Cardiac fibroblast (primary cell): ENCODE results near the gene PGBD1.
"Not testable (repeated sequence)": the region's sequence is repeated elsewhere in the genome, so short reads cannot be mapped to it uniquely, and the experiment has no call there.

Experiments used
- DNase-seq, 2 donors: peaks; one replicate each; pipeline versions ENCODE4 v3.0.0 to v3.0.0-alpha.2; 2010; ENCODE audit warnings: low read depth in 2 of 2
- H3K4me3 ChIP-seq, 2 donors: replicated peaks in 1 of 2; 1 replicate in 1 of 2; 2 replicates in 1 of 2; pipeline ENCODE4 v1.5.1; 2011; ENCODE audit warnings: low read depth in 2 of 2, low read length in 2 of 2, mild to moderate bottlenecking in 2 of 2, moderate library complexity in 1 of 2
- TF ChIP-seq, protein P1 (sequence below): IDR thresholded peaks from one replicate; pipeline ENCODE4 v1.5.1; 2011; ENCODE audit warnings: low read depth, mild to moderate bottlenecking, low read length, inconsistent platforms

Gene PGBD1

DNA sequence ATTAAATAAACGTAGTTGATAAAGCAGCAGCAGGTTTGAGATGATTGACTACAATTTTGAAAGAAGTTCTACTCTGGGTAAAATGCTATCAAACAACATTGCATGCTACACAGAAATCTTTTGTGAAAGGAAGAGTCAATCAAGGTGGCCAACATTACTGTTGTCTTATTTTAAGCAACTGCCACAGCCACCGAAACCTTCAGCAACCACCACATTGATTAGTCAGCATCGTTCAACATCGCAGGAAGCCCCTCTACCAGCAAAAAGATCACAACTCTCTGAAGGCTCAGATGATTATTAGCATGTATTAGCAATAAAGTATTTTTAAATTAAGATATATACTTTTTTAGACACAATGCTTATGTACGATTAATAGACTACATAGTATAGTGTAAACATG lies 14.0 kb downstream of the PGBD1 start:
- no peak for DNase-seq
- H3K4me3 ChIP-seq, result no peak overlapping the region
- TF ChIP-seq, protein P1, sequence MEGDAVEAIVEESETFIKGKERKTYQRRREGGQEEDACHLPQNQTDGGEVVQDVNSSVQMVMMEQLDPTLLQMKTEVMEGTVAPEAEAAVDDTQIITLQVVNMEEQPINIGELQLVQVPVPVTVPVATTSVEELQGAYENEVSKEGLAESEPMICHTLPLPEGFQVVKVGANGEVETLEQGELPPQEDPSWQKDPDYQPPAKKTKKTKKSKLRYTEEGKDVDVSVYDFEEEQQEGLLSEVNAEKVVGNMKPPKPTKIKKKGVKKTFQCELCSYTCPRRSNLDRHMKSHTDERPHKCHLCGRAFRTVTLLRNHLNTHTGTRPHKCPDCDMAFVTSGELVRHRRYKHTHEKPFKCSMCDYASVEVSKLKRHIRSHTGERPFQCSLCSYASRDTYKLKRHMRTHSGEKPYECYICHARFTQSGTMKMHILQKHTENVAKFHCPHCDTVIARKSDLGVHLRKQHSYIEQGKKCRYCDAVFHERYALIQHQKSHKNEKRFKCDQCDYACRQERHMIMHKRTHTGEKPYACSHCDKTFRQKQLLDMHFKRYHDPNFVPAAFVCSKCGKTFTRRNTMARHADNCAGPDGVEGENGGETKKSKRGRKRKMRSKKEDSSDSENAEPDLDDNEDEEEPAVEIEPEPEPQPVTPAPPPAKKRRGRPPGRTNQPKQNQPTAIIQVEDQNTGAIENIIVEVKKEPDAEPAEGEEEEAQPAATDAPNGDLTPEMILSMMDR, result no peak

DNA sequence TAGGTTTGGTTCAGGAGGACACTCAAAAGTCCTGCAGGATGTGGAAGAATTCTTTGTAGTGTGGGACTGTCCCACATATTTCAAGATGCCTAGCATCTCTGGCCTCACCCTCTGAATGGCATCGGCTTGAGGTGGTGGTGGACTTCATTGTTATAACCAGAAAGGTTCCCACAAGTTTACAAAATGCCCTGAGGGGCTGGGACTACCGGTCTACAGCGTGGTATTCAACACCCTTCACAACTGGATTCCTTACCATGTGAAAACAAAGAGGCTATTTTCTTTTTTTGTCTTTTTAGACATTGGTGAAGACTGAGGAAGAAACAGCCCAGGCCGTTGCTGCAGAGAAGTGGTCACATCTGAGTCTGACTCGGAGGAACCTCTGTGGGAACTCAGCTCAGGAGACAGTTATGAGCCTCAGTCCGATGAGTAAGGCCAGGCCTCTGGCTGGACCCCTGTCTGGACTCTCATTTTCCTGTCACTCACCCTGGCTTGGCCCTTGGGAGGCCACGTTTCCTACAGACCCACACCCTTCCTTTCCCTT lies 15.2 kb downstream of the PGBD1 start:
- TF ChIP-seq, protein P1, result no peak
- no peak for DNase-seq
- no peak overlapping the region for H3K4me3 ChIP-seq

DNA sequence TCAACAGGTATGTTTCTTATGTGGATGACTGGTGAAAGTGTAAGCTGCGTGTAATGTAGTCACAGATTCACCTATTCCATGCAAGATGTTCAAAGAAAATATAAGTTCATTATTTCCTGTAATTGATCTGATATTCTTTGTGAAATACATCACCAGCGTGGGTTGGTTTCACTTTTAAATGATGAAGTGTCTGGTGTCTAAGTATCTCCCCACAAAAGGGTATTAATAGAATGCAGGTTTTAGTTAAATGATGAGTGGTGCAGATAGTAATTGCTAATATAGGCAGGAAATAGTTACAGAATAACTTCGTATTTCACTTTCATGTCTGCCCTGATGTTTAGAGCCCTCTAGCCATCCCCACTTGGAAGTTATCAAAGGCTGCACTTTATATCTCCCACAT lies 22.2 kb downstream of the PGBD1 start:
- DNase-seq, result no peak
- TF ChIP-seq, protein P1, result no peak

DNA sequence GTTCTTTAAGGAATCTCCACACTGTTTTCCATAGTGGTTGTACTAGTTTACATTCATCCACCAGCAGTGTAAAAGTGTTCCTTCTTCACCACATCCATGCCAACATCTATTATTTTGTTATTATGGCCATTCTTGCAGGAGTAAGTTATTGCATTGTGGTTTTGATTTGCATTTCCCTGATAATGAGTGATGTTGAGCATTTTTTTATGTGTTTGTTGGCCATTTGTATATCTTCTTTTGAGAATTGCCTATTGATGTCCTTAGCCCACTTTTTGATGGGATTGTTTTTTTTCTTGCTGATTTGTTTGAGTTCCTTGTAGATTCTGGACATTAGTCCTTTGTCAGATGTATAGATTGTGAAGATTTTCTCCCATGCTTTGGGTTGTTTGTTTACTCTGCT lies 25.0 kb downstream of the PGBD1 start:
- H3K4me3 ChIP-seq, DNase-seq: not testable (repeated sequence)

More for the DNA sequence above, 22.2 kb downstream of the PGBD1 start:
- no peak overlapping the region for H3K4me3 ChIP-seq

DNA sequence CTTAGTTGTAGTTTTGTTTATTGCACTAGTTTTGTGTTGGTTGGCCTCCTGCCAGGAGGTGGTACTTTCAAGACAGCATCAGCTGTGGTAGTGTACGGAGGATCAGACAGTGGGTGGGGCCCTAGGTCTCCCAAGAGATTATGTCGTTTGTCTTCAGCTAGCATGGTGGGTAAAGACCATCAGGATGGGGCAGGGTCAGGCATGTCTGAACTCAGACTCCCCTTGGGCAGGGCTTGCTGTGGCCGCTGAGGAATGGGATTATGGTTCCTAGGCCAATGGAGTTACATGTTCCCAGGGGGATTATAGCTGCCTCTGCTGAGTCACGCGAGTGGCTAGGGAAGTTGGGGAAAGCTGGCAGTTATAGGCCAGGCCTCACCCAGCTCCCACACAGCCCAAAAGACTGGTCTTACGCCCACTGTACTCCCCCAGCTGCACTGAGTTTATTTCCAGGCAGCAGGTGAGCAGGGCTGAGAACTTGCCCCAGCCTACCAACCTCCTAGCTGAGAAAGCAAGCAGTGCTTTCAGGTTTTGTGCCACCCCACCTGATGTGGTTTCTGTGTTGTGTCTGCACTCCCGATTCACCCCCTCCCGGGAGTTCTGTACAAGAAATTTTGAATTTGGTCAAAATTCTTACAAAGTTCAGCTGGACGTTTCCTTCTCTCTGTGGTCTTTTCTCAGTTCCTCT lies 29.9 kb downstream of the PGBD1 start:
- peak in 1 of 2 donors; percentile 36 for DNase-seq
- H3K4me3 ChIP-seq, result no peak overlapping the region
- TF ChIP-seq, protein P1, result no peak

DNA sequence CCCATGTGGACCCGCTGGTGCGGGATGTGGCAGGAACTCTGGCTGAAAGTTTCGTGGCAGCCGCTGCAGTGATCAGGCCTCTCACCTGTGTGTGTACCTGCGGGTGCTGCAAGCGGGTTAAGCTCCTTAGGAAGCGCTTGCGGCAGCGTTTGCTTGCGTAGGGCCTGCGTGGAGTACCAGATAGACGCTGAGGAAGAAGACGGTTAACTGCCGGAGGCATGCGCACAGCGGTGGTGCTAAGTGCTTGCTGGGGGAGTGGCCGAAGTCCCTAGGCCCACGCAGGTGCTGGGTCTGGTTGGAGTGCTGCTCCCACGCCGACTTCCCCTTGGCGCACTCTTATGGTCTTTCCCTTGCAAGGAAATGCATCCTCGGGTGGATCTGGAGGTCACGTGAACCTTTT lies 31.6 kb downstream of the PGBD1 start:
- no peak overlapping the region for H3K4me3 ChIP-seq
- TF ChIP-seq, protein P1, result no peak
- no peak for DNase-seq

DNA sequence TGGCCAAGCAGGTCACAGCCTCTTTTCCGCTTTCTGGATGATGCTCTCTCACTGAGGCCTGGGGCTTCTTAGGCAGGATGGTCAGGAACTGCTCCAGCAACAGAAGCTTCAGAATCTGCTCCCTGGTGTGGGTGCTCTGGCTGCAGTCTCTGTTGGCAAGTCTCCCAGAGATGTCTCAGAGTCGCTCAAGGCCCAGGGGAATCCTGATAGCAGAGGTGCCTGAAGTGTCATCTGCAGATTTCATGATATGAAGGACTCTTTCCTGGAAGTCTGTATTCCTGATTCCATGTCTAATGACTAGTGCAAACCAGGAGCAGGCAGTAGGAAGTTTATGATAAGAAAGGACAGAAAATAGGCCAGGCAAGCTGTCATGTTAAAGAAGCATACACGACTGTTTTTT lies 34.3 kb downstream of the PGBD1 start:
- no peak for DNase-seq
- H3K4me3 ChIP-seq, result no peak overlapping the region
- TF ChIP-seq, protein P1, result no peak

DNA sequence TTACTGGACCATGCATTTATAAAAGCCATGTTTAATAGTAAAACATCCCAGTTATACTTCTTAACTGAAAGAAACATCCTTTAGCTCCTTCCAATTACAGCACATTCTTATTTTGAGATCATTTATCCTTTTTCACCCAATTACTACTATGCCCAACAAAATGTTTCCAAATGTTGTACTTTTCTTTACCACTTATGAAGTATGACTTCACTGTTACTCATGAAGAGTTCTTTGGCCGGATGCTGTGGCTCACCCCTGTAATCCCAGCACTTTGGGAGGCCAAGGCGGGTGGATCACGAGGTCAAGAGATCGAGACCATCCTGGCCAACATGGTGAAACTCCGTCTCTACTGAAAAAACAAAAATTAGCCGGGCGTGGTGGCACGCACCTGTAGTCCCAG lies 36.5 kb downstream of the PGBD1 start:
- not testable (repeated sequence) for H3K4me3 ChIP-seq
- DNase-seq, result peak in 1 of 2 donors; percentile 55
